Measurements from ENCODE around the gene CNBP. TPM values are rescaled to one million over a fixed set of nuclear protein-coding genes. Genes with fewer than 3 reads are reported as not detected.

CNBP gene
- total and polyA plus RNA-seq, 2 of the 13 experiments (the other 11 are each of a cell fraction or from before 2014, with no cell fraction given): 282 to 354 TPM

DNA sequence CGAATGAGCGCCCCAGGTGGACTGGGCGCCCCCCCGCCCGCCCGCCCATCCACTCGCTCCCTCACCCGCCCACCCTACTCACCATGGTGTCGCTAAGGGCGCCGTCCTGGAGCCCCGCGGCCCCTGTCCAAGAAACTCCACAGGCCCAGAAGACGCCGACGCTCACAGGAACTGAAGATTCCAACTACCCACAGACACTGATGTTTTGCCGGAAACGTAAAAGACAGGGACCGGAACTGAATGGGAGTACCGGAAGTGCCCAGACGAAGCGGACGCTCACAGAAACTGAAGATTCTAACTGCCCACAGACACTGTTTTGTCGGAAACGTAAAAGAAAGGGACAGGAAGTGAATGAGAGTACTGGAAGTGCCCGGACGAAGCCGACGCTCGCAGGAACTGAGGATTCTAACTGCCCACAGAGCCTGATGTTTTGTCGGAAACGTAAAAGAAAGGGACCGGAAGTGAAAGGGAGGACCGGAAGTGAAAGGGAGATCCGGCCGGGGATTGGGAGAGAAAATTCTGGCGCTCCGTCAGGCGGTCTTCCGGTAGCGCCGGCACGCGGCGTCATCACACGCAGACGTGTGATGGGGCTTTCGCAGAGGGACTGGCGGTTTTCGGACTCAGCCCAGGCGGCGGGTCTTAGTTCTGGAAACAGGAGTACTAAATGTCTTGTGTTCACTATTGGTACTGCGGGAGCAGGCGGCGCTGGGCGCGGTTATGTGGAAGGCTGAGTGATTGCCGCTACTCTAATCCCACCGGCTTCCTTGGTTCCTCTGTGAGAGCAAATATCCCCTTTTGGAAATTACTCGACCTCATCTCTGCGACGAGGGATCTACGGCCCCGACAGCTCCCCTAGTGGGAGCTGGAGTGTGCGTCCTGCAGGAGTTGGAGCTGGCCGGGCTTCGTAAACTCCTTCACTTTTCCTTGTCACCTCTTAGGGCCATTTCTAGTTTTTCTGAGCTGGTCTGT, 22.5 kb downstream of the CNBP start, which contains the start of gene ISY1 (continued):
- TF ChIP-seq E2F5 (CRISPR knock-in tag; conservative IDR thresholded peaks at IDR 0.05) (no peak), ZNF747 (CRISPR knock-in tag; IDR thresholded peaks at IDR 0.05; ENCODE audit: borderline replicate concordance) (no peak; the same call in 1 of the 2 replicates), ARNTL (CRISPR knock-in tag; IDR thresholded peaks at IDR 0.05) (0 out of 2 replicates have a peak, but pooled peaks have one; percentile 69), PPARG (CRISPR knock-in tag; conservative IDR thresholded peaks at IDR 0.05) (no peak), MED13 (CRISPR knock-in tag; IDR thresholded peaks at IDR 0.05) (no peak), BCL6 (CRISPR knock-in tag; IDR thresholded peaks at IDR 0.05) (no peak), ARNT2 (CRISPR knock-in tag; IDR thresholded peaks at IDR 0.05; ENCODE audit: low read depth) (no peak; the same call in 1 of the 2 replicates), FOXC1 (CRISPR knock-in tag; IDR thresholded peaks at IDR 0.05; ENCODE audit: borderline replicate concordance) (no peak)

DNA sequence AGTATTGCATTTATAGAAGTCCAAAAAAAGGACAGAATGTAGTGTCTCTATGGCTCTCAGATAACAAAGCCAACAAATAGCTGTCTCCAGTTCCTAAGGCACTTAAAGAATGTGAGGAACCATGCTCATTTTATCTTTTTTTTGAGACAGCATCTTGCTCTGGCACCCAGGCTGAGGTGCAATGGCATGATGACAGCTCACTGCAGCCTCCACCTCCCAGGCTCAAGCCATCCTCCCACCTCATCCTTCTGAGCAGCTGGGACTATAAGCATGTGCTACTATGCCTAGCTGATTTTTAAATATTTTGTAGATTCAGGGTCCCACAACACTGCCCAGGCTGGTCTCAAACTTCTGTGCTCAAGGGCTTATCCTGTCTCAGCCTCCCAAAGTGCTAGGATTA, 38.9 kb downstream of the CNBP start:
- H3K79me2 ChIP-seq (ENCODE audit: insufficient read depth, low read length): no peaks in the 10 kb centered on the region
- FAIRE-seq: no peak
- no peak overlapping the region for H3K4me3 ChIP-seq (replicated peaks in 1 of 3; ENCODE audit: insufficient read depth in 1 of 3, low read depth in 2 of 3, low read length in 3 of 3)
- CTCF ChIA-PET (ENCODE audit: low intra/inter-chr PET ratio, low total read pairs): no interaction called here
- no peak for DNase-seq (ENCODE audit: low spot score)
- H3K27ac ChIP-seq (ENCODE audit: extremely low read length, insufficient read depth, low read length): no peak overlapping the region
- peaks cover 10 to 27% of the 10 kb centered on the region in 2 experiments; a peak in 4 of 5 replicates for H3K36me3 ChIP-seq (replicated peaks in 1 of 2; ENCODE audit: control insufficient read depth in 1 of 2, insufficient read depth in 2 of 2, low read length in 2 of 2)
- no TSS peak for BruUV-seq (replicated peaks)
- no peak overlapping the region for H2AFZ ChIP-seq (ENCODE audit: low read length)
- no peaks in the 10 kb centered on the region for H3K4me1 ChIP-seq (ENCODE audit: insufficient read depth, low read length)
- no peak for ATAC-seq
- in situ Hi-C loops (cut with HindIII; ENCODE audit: extremely low pct_ligation_motif_present, low pct_unique_long_range_greater_than_20kb): no loop called here
- H3K9ac ChIP-seq (ENCODE audit: insufficient read depth, low read depth, low read length): no peak overlapping the region
- intact Hi-C loops (cut with micrococcal nuclease; ENCODE audit: unreplicated experiment): no loop called here
- no peaks in the 10 kb centered on the region for H3K9me3 ChIP-seq (ENCODE audit: low read length)
- POLR2A ChIA-PET: no interaction called here
- no peaks in the 10 kb centered on the region for H4K20me1 ChIP-seq (ENCODE audit: insufficient read depth, low read length)
- no peak overlapping the region for H3K4me2 ChIP-seq (ENCODE audit: low read depth, low read length)
- no peaks in the 10 kb centered on the region for H3K27me3 ChIP-seq (ENCODE audit: control insufficient read depth in 1 of 2, insufficient read depth in 2 of 2, low read length in 2 of 2)
- no peak for TF ChIP-seq ZBTB21 (CRISPR knock-in tag; IDR thresholded peaks at IDR 0.05)
- no peak for TF ChIP-seq ZNF282 (IDR thresholded peaks at IDR 0.05; ENCODE audit: partially characterized antibody)
- no peak for TF ChIP-seq ZNF567 (CRISPR knock-in tag; IDR thresholded peaks at IDR 0.05; ENCODE audit: borderline replicate concordance)
- no peak for TF ChIP-seq NR3C1 (CRISPR knock-in tag; IDR thresholded peaks at IDR 0.05)
- TF ChIP-seq ATF7 (IDR thresholded peaks at IDR 0.05): no peak
- no peak for TF ChIP-seq ATF7 (CRISPR knock-in tag; IDR thresholded peaks at IDR 0.05)
- TF ChIP-seq ZNF3 (CRISPR knock-in tag; IDR thresholded peaks at IDR 0.05): no peak
- no peak for TF ChIP-seq NAIF1 (CRISPR knock-in tag; IDR thresholded peaks at IDR 0.05; ENCODE audit: borderline replicate concordance)
- TF ChIP-seq ZBTB20 (CRISPR knock-in tag; IDR thresholded peaks at IDR 0.05; ENCODE audit: borderline replicate concordance, low read depth): no peak
- no peak for TF ChIP-seq KDM5A (IDR thresholded peaks at IDR 0.05; ENCODE audit: borderline replicate concordance, low read length)
- TF ChIP-seq STAG1 (CRISPR knock-in tag; IDR thresholded peaks at IDR 0.05): no peak
- no peak for TF ChIP-seq ZNF33A (CRISPR knock-in tag; IDR thresholded peaks at IDR 0.05; ENCODE audit: borderline replicate concordance)
- no peak for TF ChIP-seq SMARCC2 (IDR thresholded peaks at IDR 0.05)
- TF ChIP-seq ZNF589 (CRISPR knock-in tag; conservative IDR thresholded peaks at IDR 0.05): no peak
- TF ChIP-seq ZNF883 (CRISPR knock-in tag; IDR thresholded peaks at IDR 0.05; ENCODE audit: not compliant biosample characterization): no peak

Measured in HepG2 (cell line).